ENCODE data around the gene TMSB10. TPM values are rescaled to one million over a fixed set of nuclear protein-coding genes. Genes with fewer than 3 reads are reported as not detected.

TMSB10 gene
- total RNA-seq, 1 experiment from 2014 or later, result 1,437 TPM

GRCh38 chr2:84894758-84895520, 10.5 kb upstream of the TMSB10 start:
- Mint-ChIP-seq H3K27ac (ENCODE audit: unreplicated experiment) (no peak overlapping the region), H3K4me1 (ENCODE audit: low read depth, unreplicated experiment) (peaks cover 10% of the 10 kb centered on the region), H3K4me3 (ENCODE audit: low read depth, unreplicated experiment) (no peak overlapping the region), H3K27me3 (ENCODE audit: unreplicated experiment) (no peaks in the 10 kb centered on the region), H3K9me3 (ENCODE audit: low read depth, unreplicated experiment) (no peaks in the 10 kb centered on the region), H3K36me3 (ENCODE audit: insufficient read depth, unreplicated experiment) (no peaks in the 10 kb centered on the region)
- no peak for DNase-seq
- BruUV-seq (replicated peaks), result no TSS peak
- CTCF ChIA-PET, result no interaction called here
- TF ChIP-seq, protein P1, sequence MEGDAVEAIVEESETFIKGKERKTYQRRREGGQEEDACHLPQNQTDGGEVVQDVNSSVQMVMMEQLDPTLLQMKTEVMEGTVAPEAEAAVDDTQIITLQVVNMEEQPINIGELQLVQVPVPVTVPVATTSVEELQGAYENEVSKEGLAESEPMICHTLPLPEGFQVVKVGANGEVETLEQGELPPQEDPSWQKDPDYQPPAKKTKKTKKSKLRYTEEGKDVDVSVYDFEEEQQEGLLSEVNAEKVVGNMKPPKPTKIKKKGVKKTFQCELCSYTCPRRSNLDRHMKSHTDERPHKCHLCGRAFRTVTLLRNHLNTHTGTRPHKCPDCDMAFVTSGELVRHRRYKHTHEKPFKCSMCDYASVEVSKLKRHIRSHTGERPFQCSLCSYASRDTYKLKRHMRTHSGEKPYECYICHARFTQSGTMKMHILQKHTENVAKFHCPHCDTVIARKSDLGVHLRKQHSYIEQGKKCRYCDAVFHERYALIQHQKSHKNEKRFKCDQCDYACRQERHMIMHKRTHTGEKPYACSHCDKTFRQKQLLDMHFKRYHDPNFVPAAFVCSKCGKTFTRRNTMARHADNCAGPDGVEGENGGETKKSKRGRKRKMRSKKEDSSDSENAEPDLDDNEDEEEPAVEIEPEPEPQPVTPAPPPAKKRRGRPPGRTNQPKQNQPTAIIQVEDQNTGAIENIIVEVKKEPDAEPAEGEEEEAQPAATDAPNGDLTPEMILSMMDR (IDR thresholded peaks at IDR 0.05; ENCODE audit: unreplicated experiment), result no peak
- intact Hi-C loops (cut with micrococcal nuclease; ENCODE audit: unreplicated experiment), result no loop called here

- Mint-ChIP-seq H3K4me3 (ENCODE audit: low read depth, unreplicated experiment) (no peak overlapping the region), H3K9me3 (ENCODE audit: low read depth, unreplicated experiment) (no peaks in the 10 kb centered on the region), H3K27ac (ENCODE audit: unreplicated experiment) (no peak overlapping the region), H3K27me3 (ENCODE audit: unreplicated experiment) (no peaks in the 10 kb centered on the region), H3K4me1 (ENCODE audit: low read depth, unreplicated experiment) (peaks cover 19% of the 10 kb centered on the region), H3K36me3 (ENCODE audit: insufficient read depth, unreplicated experiment) (no peaks in the 10 kb centered on the region)
- DNase-seq, result no peak
- no TSS peak for BruUV-seq (replicated peaks)
- CTCF ChIA-PET, result no interaction called here
- TF ChIP-seq, protein P1 (IDR thresholded peaks at IDR 0.05; ENCODE audit: unreplicated experiment), result no peak
- intact Hi-C loops (cut with micrococcal nuclease; ENCODE audit: unreplicated experiment), result no loop called here
Measured at GRCh38 chr2:84896567-84896966, 8.9 kb upstream of the TMSB10 start.

- BruUV-seq (replicated peaks), result no TSS peak
- TF ChIP-seq, protein P1 (IDR thresholded peaks at IDR 0.05; ENCODE audit: unreplicated experiment), result no peak
- CTCF ChIA-PET, result no interaction called here
- Mint-ChIP-seq H3K9me3 (ENCODE audit: low read depth, unreplicated experiment) (no peaks in the 10 kb centered on the region), H3K27ac (ENCODE audit: unreplicated experiment) (no peak overlapping the region), H3K4me3 (ENCODE audit: low read depth, unreplicated experiment) (no peak overlapping the region), H3K4me1 (ENCODE audit: low read depth, unreplicated experiment) (peaks cover 19% of the 10 kb centered on the region), H3K36me3 (ENCODE audit: insufficient read depth, unreplicated experiment) (no peaks in the 10 kb centered on the region), H3K27me3 (ENCODE audit: unreplicated experiment) (no peaks in the 10 kb centered on the region)
- intact Hi-C loops (cut with micrococcal nuclease; ENCODE audit: unreplicated experiment), result no loop called here
- DNase-seq, result no peak
Measured at GRCh38 chr2:84897773-84898172, 7.7 kb upstream of the TMSB10 start.

DNA sequence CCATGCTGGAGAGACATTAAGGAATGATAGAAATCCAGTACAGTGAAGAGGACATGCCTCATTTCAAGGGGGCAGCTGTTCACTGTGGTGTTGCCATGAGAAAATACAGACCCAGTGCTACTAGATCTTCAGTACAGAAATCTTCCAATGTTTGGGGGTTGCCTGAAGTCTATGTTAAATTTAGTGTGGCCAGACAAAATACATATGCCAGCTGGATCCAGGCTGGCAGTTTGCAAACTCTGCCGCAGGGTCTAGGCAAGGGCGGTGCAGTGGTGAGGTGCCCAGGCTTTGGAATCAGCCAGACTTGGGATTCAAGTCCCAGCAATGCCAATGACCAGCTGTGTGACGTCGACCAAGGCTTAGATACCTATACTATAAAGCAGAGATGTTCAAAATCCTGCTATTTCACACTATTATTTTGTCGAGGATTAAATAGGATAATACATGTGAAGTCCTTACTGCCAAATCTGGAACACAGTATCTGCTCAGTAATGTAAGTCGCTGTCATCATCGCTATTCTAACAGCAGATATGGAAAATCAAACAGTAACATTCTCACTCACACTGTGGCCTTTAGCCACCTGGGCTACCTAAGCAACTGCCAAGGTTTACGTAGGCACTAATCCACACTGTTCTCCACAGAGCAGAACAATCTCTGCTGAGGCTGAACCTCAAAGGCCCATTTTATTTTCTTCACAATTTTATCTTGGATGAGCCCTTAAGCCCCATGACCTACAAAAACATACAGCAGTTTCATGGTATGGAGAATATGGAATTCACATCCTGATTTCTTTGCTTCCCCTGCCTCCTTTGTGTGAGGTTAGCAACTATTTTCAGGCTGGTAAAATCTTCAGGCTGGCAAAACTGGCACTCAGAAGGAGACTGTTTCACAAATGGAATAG, 5.9 kb upstream of the TMSB10 start:
- no TSS peak for BruUV-seq (replicated peaks)
- no peak overlapping the region for H3K27ac Mint-ChIP-seq (ENCODE audit: unreplicated experiment)
- no peaks in the 10 kb centered on the region for H3K27me3 Mint-ChIP-seq (ENCODE audit: unreplicated experiment)
- TF ChIP-seq, protein P1 (IDR thresholded peaks at IDR 0.05; ENCODE audit: unreplicated experiment), result no peak
- H3K9me3 Mint-ChIP-seq (ENCODE audit: low read depth, unreplicated experiment), result no peaks in the 10 kb centered on the region
- CTCF ChIA-PET, result no interaction called here
- no peak overlapping the region for H3K4me3 Mint-ChIP-seq (ENCODE audit: low read depth, unreplicated experiment)
- no peak for DNase-seq
- intact Hi-C loops (cut with micrococcal nuclease; ENCODE audit: unreplicated experiment), result no loop called here
- peaks cover 2% of the 10 kb centered on the region for H3K36me3 Mint-ChIP-seq (ENCODE audit: insufficient read depth, unreplicated experiment)
- peaks cover 19% of the 10 kb centered on the region for H3K4me1 Mint-ChIP-seq (ENCODE audit: low read depth, unreplicated experiment)
